ENCODE measurements around the gene TMEM144. TPM values are rescaled to one million over a fixed set of nuclear protein-coding genes. Genes with fewer than 3 reads are reported as not detected.
"Not testable (repeated sequence)": the region's sequence is repeated elsewhere in the genome, so short reads cannot be mapped to it uniquely, and the experiment has no call there.

TMEM144 gene
- total RNA-seq, 3 donors from 2014 or later (not counting 1 experiment from before 2014, with no cell fraction given): 0.31 to 0.78 TPM; not detected in 1

DNA sequence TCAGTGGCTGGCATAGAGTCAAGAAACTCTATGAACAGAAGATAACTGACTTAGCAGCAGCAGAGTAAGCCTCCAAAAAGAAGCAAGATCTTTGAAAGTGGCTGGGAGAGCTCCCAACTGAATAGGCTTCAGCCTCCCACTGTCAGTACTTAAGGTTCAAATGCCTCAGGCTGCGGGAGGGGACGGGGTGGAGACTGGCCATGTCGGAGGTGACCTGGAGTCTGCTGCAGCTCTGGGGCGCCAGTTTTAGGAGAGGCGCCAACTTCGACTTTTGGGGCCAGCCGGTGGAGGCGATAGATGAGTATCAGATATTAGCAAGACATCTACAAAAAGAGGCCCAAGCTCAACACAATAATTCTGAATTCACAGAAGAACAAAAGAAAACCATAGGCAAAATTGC lies 67.3 kb downstream of the TMEM144 start:
- Mint-ChIP-seq H3K36me3 (no peaks in the 10 kb centered on the region), H3K4me3 (no peak overlapping the region), H3K27me3 (ENCODE audit: low read depth in 2 of 2) (no peaks in the 10 kb centered on the region), H3K9me3 (no peaks in the 10 kb centered on the region), H3K27ac (no peak overlapping the region), H3K4me1 (no peaks in the 10 kb centered on the region)
- Histone ChIP-seq H3K36me3 (ENCODE audit: control insufficient read depth, insufficient read depth, low read length) (no peaks in the 10 kb centered on the region), H3K27me3 (ENCODE audit: control insufficient read depth, insufficient read depth, low read length) (no peaks in the 10 kb centered on the region), H3K4me3 (ENCODE audit: low read length) (no peak overlapping the region), H3K27ac (ENCODE audit: low read length) (no peak overlapping the region), H3K4me1 (ENCODE audit: control insufficient read depth, insufficient read depth, low read length) (no peaks in the 10 kb centered on the region), H3K9me3 (ENCODE audit: control insufficient read depth, insufficient read depth, low read length) (no peaks in the 10 kb centered on the region)
- intact Hi-C loops (cut with micrococcal nuclease): no loop called here
- TF ChIP-seq, protein P1, sequence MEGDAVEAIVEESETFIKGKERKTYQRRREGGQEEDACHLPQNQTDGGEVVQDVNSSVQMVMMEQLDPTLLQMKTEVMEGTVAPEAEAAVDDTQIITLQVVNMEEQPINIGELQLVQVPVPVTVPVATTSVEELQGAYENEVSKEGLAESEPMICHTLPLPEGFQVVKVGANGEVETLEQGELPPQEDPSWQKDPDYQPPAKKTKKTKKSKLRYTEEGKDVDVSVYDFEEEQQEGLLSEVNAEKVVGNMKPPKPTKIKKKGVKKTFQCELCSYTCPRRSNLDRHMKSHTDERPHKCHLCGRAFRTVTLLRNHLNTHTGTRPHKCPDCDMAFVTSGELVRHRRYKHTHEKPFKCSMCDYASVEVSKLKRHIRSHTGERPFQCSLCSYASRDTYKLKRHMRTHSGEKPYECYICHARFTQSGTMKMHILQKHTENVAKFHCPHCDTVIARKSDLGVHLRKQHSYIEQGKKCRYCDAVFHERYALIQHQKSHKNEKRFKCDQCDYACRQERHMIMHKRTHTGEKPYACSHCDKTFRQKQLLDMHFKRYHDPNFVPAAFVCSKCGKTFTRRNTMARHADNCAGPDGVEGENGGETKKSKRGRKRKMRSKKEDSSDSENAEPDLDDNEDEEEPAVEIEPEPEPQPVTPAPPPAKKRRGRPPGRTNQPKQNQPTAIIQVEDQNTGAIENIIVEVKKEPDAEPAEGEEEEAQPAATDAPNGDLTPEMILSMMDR (IDR thresholded peaks at IDR 0.05): no peak
- 92% methylated on average over 8 of the region's 8 CpGs for WGBS (ENCODE audit: insufficient coverage)
- DNase-seq: no peak
- ATAC-seq: no peak

DNA sequence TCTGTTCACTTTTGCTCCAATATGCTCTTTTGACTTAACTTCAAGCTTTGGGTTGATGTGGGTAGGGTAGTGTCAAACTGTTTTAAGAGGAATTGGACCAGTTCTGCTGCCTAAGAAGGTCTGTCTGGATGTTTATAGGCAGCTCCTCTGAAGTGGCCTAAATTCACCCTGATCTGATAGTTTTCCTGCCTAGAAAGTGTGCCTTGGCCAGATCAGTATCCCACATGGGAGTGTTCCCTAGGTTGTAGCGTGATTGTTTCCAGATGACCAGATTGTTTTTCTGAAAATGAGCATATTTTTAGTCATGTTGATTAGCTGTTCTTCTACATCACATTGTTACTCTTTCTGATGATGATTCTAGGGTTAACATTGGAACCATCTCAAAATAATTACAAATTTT lies 68.8 kb downstream of the TMEM144 start:
- H3K27ac ChIP-seq (ENCODE audit: low read length); H3K9me3 ChIP-seq (ENCODE audit: control insufficient read depth, insufficient read depth, low read length); H3K36me3 Mint-ChIP-seq; H3K27me3 Mint-ChIP-seq (ENCODE audit: low read depth in 2 of 2); H3K4me1 ChIP-seq (ENCODE audit: control insufficient read depth, insufficient read depth, low read length); DNase-seq; intact Hi-C loops (cut with micrococcal nuclease); H3K4me1 Mint-ChIP-seq; H3K4me3 Mint-ChIP-seq; H3K27ac Mint-ChIP-seq; ATAC-seq; H3K4me3 ChIP-seq (ENCODE audit: low read length); H3K9me3 Mint-ChIP-seq; H3K27me3 ChIP-seq (ENCODE audit: control insufficient read depth, insufficient read depth, low read length); H3K36me3 ChIP-seq (ENCODE audit: control insufficient read depth, insufficient read depth, low read length): not testable (repeated sequence)
- WGBS (ENCODE audit: insufficient coverage): no CpG with 5 or more reads among the region's 1 CpG

DNA sequence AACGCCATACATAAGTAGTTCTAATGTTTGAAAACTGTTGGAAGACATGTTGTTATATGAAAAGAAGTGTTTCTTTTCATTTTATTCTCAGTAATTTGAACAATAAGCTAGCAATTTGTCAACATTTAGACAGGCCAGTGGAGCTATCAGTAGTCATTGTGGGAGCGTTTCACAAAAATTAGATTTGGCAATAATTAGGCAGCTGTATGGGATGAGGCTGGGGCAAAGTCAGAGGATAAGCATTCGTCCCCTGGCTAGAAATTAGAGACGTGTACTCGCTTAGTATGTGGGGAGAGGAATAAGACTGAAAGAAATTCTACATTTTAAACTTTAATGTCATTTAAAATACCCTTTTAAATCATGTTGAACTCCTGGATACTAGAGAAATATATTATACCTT lies 70.6 kb downstream of the TMEM144 start:
- DNase-seq: no peak
- no peaks in the 10 kb centered on the region for H3K4me1 Mint-ChIP-seq
- no peaks in the 10 kb centered on the region for H3K27me3 Mint-ChIP-seq (ENCODE audit: low read depth in 2 of 2)
- TF ChIP-seq, protein P1 (IDR thresholded peaks at IDR 0.05): no peak
- no peak overlapping the region for H3K4me3 Mint-ChIP-seq
- H3K27ac Mint-ChIP-seq: no peak overlapping the region
- intact Hi-C loops (cut with micrococcal nuclease): no loop called here
- ATAC-seq: no peak
- Histone ChIP-seq H3K36me3 (ENCODE audit: control insufficient read depth, insufficient read depth, low read length) (no peaks in the 10 kb centered on the region), H3K27ac (ENCODE audit: low read length) (no peak overlapping the region), H3K9me3 (ENCODE audit: control insufficient read depth, insufficient read depth, low read length) (no peaks in the 10 kb centered on the region), H3K4me3 (ENCODE audit: low read length) (no peak overlapping the region), H3K4me1 (ENCODE audit: control insufficient read depth, insufficient read depth, low read length) (no peaks in the 10 kb centered on the region), H3K27me3 (ENCODE audit: control insufficient read depth, insufficient read depth, low read length) (no peaks in the 10 kb centered on the region)
- no peaks in the 10 kb centered on the region for H3K36me3 Mint-ChIP-seq
- 100% methylated on average over 1 of the region's 5 CpGs for WGBS (ENCODE audit: insufficient coverage)
- H3K9me3 Mint-ChIP-seq: no peaks in the 10 kb centered on the region

DNA sequence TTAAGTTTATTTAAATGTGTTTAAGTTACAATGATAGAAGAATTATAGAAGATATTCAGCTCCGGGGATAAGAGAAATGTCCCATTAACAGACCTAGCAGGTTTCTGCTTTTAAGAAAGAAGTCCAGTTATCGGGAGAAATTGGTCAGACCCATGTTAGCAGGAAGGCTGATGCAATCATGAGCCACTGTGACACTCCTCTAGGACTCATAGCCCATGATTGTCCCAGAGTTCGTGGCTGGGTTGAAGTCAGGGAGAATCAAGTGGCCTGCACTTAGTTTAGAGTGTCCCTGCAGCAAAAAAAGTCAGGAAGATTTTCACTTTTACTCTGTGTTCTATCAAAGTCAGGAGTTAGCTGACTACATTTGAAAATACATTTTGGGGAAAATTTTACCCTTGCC lies 72.0 kb downstream of the TMEM144 start:
- no peak for ATAC-seq
- Histone ChIP-seq H3K4me3 (ENCODE audit: low read length) (no peak overlapping the region), H3K36me3 (ENCODE audit: control insufficient read depth, insufficient read depth, low read length) (no peaks in the 10 kb centered on the region), H3K27me3 (ENCODE audit: control insufficient read depth, insufficient read depth, low read length) (no peaks in the 10 kb centered on the region), H3K27ac (ENCODE audit: low read length) (no peak overlapping the region), H3K4me1 (ENCODE audit: control insufficient read depth, insufficient read depth, low read length) (no peaks in the 10 kb centered on the region), H3K9me3 (ENCODE audit: control insufficient read depth, insufficient read depth, low read length) (no peaks in the 10 kb centered on the region)
- no peaks in the 10 kb centered on the region for H3K36me3 Mint-ChIP-seq
- H3K27me3 Mint-ChIP-seq (ENCODE audit: low read depth in 2 of 2): no peaks in the 10 kb centered on the region
- H3K27ac Mint-ChIP-seq: no peak overlapping the region
- 86% methylated on average over 3 of the region's 3 CpGs for WGBS (ENCODE audit: insufficient coverage)
- no peaks in the 10 kb centered on the region for H3K9me3 Mint-ChIP-seq
- DNase-seq: no peak
- no peaks in the 10 kb centered on the region for H3K4me1 Mint-ChIP-seq
- no peak overlapping the region for H3K4me3 Mint-ChIP-seq
- intact Hi-C loops (cut with micrococcal nuclease): no loop called here
- TF ChIP-seq, protein P1 (IDR thresholded peaks at IDR 0.05): no peak
